GM23338 (cell line): ENCODE results near the gene UQCRC2. TPM values are rescaled to one million over a fixed set of nuclear protein-coding genes. Genes with fewer than 3 reads are reported as not detected.

Experiments
- ATAC-seq: fragments of 200-7000 bp; cut with Tn5 transposase; 3 replicates; pipeline ENCODE4 v1.9.1; 2020
- DNase-seq: peaks from one replicate; pipeline ENCODE4 v3.0.0-alpha.2; 2015; ENCODE audit warnings: low spot score
- H2AFZ ChIP-seq: fragments of 200-600 bp; sonication (generic); 2 replicates; pipeline ENCODE4 v1.8.0; 2016; ENCODE audit warnings: antibody characterized with exemption, mild to moderate bottlenecking, moderate library complexity
- H3F3A ChIP-seq: fragments of 200-600 bp; sonication (generic); replicated peaks from 2 replicates; pipeline ENCODE4 v1.8.0; 2017; ENCODE audit warnings: antibody characterized with exemption, mixed run types, low read depth
- H3K27ac ChIP-seq: fragments of 200-600 bp; sonication (generic); 2 replicates; pipeline ENCODE4 v1.6.1; 2016; ENCODE audit warnings: low read depth
- H3K27me3 ChIP-seq: fragments of 200-600 bp; sonication (generic); 2 replicates; pipeline ENCODE4 v1.8.0; 2016; ENCODE audit warnings: mild to moderate bottlenecking, mixed run types, moderate library complexity; ENCODE audit not compliant: insufficient read depth
- H3K36me3 ChIP-seq: fragments of 200-600 bp; sonication (generic); 2 replicates; pipeline ENCODE4 v1.8.0; 2016; ENCODE audit warnings: mild to moderate bottlenecking; ENCODE audit not compliant: insufficient read depth
- H3K4me1 ChIP-seq: fragments of 200-600 bp; sonication (generic); 2 replicates; pipeline ENCODE4 v1.8.0; 2016; ENCODE audit warnings: mild to moderate bottlenecking, moderate library complexity; ENCODE audit not compliant: insufficient read depth
- H3K4me2 ChIP-seq: fragments of 200-600 bp; sonication (generic); 2 replicates; pipeline ENCODE4 v1.7.1; 2017; ENCODE audit warnings: mixed run types
- H3K4me3 ChIP-seq: fragments of 200-600 bp; sonication (generic); 2 replicates; pipeline ENCODE4 v1.6.1; 2016; ENCODE audit warnings: mixed run types
- H3K79me2 ChIP-seq: fragments of 200-600 bp; sonication (generic); replicated peaks from 2 replicates; pipeline ENCODE4 v1.8.0; 2017; ENCODE audit warnings: mild to moderate bottlenecking; ENCODE audit not compliant: insufficient read depth
- H3K9me2 ChIP-seq: fragments of 200-600 bp; sonication (generic); 2 replicates; pipeline ENCODE4 v1.8.0; 2017; ENCODE audit not compliant: insufficient read depth
- H4K20me1 ChIP-seq: fragments of 200-600 bp; sonication (generic); replicated peaks from 2 replicates; pipeline ENCODE4 v1.8.0; 2017; ENCODE audit warnings: mild to moderate bottlenecking; ENCODE audit not compliant: insufficient read depth
- H3K27ac Mint-ChIP-seq: 2 replicates; pipeline ENCODE4 v1.8.0; 2020; ENCODE audit warnings: inconsistent platforms, mild to moderate bottlenecking, moderate library complexity, mixed read lengths
- H3K27me3 Mint-ChIP-seq: 3 replicates; pipeline ENCODE4 v1.8.0; 2022; ENCODE audit warnings: low read depth, mild to moderate bottlenecking, moderate library complexity, mixed read lengths, inconsistent platforms; ENCODE audit not compliant: insufficient read depth, poor library complexity
- H3K36me3 Mint-ChIP-seq: 3 replicates; pipeline ENCODE4 v1.8.0; 2021; ENCODE audit warnings: low read depth, mild to moderate bottlenecking, inconsistent platforms, moderate library complexity, mixed read lengths
- H3K4me1 Mint-ChIP-seq: 3 replicates; pipeline ENCODE4 v1.8.0; 2020; ENCODE audit warnings: mild to moderate bottlenecking, inconsistent platforms, mixed read lengths
- H3K4me3 Mint-ChIP-seq: 3 replicates; pipeline ENCODE4 v1.8.0; 2021; ENCODE audit warnings: moderate library complexity, mild to moderate bottlenecking, inconsistent platforms, mixed read lengths
- H3K9me3 Mint-ChIP-seq: 3 replicates; pipeline ENCODE4 v1.8.0; 2020; ENCODE audit warnings: moderate library complexity, mild to moderate bottlenecking, inconsistent platforms, mixed read lengths
- CREB1 ChIP-seq: fragments of 250-450 bp; sonication (Bioruptor Pico); IDR thresholded peaks from 2 replicates; pipeline ENCODE4 v1.5.0; 2020; ENCODE audit warnings: low read depth, mild to moderate bottlenecking, moderate library complexity
- CTCF ChIP-seq, 2 experiments: fragments of 200-600 bp in 1 of 2; sonication (generic) in 1 of 2; conservative IDR thresholded peaks; 2 replicates each; pipeline versions ENCODE4 v1.5.1 to v1.6.1; 2016 to 2017; ENCODE audit warnings: antibody characterized with exemption in 2 of 2, low read depth in 2 of 2, mild to moderate bottlenecking in 2 of 2, moderate library complexity in 1 of 2
- ETS1 ChIP-seq: IDR thresholded peaks from 2 replicates; pipeline ENCODE4 v1.6.1; 2016; ENCODE audit warnings: antibody characterized with exemption
- EZH2 ChIP-seq: fragments of 200-600 bp; sonication (generic); IDR thresholded peaks from one replicate; pipeline ENCODE4 v1.8.0; 2017; ENCODE audit warnings: antibody characterized with exemption, mild to moderate bottlenecking, low read depth; ENCODE audit not compliant: unreplicated experiment
- EZH2phosphoT487 ChIP-seq: fragments of 200-600 bp; sonication (generic); IDR thresholded peaks from one replicate; pipeline ENCODE4 v1.8.1; 2018; ENCODE audit warnings: antibody characterized with exemption; ENCODE audit not compliant: unreplicated experiment
- JUNB ChIP-seq: IDR thresholded peaks from one replicate; pipeline ENCODE4 v1.6.1; 2016; ENCODE audit warnings: antibody characterized with exemption; ENCODE audit not compliant: unreplicated experiment
- NANOG ChIP-seq: IDR thresholded peaks from 2 replicates; pipeline ENCODE4 v1.6.1; 2016; ENCODE audit warnings: antibody characterized with exemption, borderline replicate concordance
- POLR2AphosphoS5 ChIP-seq: IDR thresholded peaks from 2 replicates; pipeline ENCODE4 v1.6.1; 2016; ENCODE audit warnings: antibody characterized with exemption, low read depth
- REST ChIP-seq: IDR thresholded peaks from one replicate; pipeline ENCODE4 v1.6.1; 2018; ENCODE audit warnings: antibody characterized with exemption; ENCODE audit not compliant: unreplicated experiment
- STAT1 ChIP-seq: IDR thresholded peaks from one replicate; pipeline ENCODE4 v1.6.1; 2016; ENCODE audit warnings: antibody characterized with exemption; ENCODE audit not compliant: unreplicated experiment
- ZNF114 ChIP-seq: fragments of 250-450 bp; sonication (Bioruptor Pico); IDR thresholded peaks from 2 replicates; pipeline ENCODE4 v1.5.0; 2020; ENCODE audit warnings: mild to moderate bottlenecking, moderate library complexity
- ZNF331 ChIP-seq: fragments of 250-450 bp; sonication (Bioruptor Pico); IDR thresholded peaks from 2 replicates; pipeline ENCODE4 v1.5.0; 2020; ENCODE audit warnings: low read depth, mild to moderate bottlenecking, moderate library complexity
- ZNF462 ChIP-seq: fragments of 250-450 bp; sonication (Bioruptor Pico); IDR thresholded peaks from 2 replicates; pipeline ENCODE4 v1.5.0; 2020; ENCODE audit warnings: mild to moderate bottlenecking, moderate library complexity
- polyA plus RNA-seq: library from polyadenylated mRNA; unstranded; fragments of >200 nt; fragmentation: Nextera tagmentation; extraction: Ambion mirVana; gene quantifications from 2 replicates; pipeline ENCODE4 v1.2.1, GENCODE V29; 2016
- total RNA-seq: library from RNA; depleted of rRNA; stranded (reverse); fragments of >200 nt; shearing (Covaris generic); gene quantifications from 2 replicates; pipeline ENCODE4 v1.2.3, GENCODE V29; 2014

The UQCRC2 gene
- total and polyA plus RNA-seq, 2 experiments from 2014 or later = 88.0 to 122 TPM

- no peak overlapping the region for H2AFZ ChIP-seq
- Mint-ChIP-seq H3K4me3 (no peak overlapping the region), H3K27ac (no peak overlapping the region), H3K27me3 (no peaks in the 10 kb centered on the region), H3K36me3 (peaks cover 60% of the 10 kb centered on the region), H3K4me1 (peaks cover 3% of the 10 kb centered on the region; the same call in 2 of the 3 replicates), H3K9me3 (no peaks in the 10 kb centered on the region)
- H3K27me3 ChIP-seq = no peaks in the 10 kb centered on the region
- H3K4me1 ChIP-seq = peaks cover 5% of the 10 kb centered on the region; the same call in 1 of the 2 replicates
- no peak overlapping the region for H3K4me3 ChIP-seq
- peaks cover 57% of the 10 kb centered on the region for H3K36me3 ChIP-seq
- no peak overlapping the region for H3K27ac ChIP-seq
- H3K4me2 ChIP-seq = no peak overlapping the region
- H4K20me1 ChIP-seq = peaks cover 13% of the 10 kb centered on the region
- DNase-seq (no peak), ATAC-seq (no peak)
- no peaks in the 10 kb centered on the region for H3F3A ChIP-seq
- TF ChIP-seq ZNF462 (no peak), NANOG (no peak), EZH2phosphoT487 (no peak), ZNF114 (CRISPR knock-in tag) (no peak), STAT1 (no peak), EZH2 (no peak), CTCF (conservative IDR thresholded peaks at IDR 0.05; ENCODE audit: low read depth in 2 of 2) (no peak), REST (no peak), ETS1 (no peak), ZNF331 (CRISPR knock-in tag) (no peak), CREB1 (no peak), POLR2AphosphoS5 (no peak), JUNB (no peak)
- H3K9me2 ChIP-seq = no peaks in the 10 kb centered on the region
- peaks cover 34% of the 10 kb centered on the region for H3K79me2 ChIP-seq
Observed at GRCh38 chr16:21959050-21959449, 5.9 kb downstream of the UQCRC2 start.
